NCI-H2171 treated with DMSO at 0.1 percent for 48 hours (cell line): ENCODE measurements around the gene CACNB2.

Experiments used
- DNase-seq: peaks from one replicate; lab custom pipeline; 2025; lab: John Stamatoyannopoulos, UW

CACNB2 gene

DNA sequence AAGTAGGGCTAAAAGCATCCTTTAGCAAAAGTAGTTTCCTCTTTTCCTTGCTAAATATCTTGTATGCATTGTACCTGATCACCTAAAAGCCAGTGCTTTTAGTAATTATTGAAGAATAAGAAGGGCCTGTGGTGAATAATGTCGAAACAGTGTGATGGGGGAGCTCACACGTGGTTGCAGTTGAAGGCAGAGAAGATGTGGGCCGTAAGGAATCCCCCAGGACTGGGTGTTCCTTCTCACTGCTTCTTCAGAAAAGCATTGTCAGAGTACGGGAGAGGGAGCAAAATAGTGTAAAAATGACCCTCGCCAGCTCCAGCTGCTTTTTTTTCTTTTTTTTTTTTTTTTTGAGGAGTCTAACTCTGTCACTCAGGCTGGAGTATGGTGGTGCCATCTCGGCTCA lies 310.1 kb downstream of the CACNB2 start:
- no peak for DNase-seq

DNA sequence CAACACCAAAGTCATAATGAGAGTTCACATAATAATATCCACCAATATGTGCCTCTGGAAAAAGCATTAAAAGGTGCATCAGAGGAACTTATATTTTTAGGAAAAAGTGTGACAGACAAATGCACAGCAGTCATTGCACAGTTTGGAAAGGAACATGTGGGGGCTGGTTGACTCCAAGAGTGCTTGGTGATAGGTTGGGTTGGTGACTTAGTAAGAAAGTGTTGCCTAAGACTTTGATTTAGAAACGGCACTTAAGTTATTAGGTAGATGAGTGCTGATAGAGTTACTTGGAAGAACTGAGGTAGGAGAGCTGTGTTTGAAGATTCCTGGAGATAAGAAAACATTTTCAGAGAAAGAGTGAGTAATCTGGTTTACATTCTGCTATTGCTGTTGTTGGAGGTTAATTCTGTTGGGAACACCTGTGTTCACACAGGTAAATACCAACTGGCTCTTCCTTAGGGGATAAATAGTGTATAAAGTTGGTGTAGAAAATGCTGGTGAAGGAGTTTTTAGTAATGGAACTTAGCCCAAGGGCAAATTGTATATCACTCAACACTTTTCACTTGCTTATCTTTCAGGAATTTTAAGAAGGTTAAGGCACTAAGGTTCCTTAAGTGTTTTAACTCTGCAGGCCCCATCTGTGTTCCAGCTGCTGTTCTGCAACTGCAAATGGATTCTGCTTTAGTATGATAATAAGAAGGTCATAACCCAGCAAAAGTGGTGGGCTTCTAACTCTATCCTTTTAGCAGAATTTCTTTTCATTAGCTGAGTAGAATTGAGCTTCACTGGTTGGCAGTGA lies 315.1 kb downstream of the CACNB2 start:
- DNase-seq = no peak

DNA sequence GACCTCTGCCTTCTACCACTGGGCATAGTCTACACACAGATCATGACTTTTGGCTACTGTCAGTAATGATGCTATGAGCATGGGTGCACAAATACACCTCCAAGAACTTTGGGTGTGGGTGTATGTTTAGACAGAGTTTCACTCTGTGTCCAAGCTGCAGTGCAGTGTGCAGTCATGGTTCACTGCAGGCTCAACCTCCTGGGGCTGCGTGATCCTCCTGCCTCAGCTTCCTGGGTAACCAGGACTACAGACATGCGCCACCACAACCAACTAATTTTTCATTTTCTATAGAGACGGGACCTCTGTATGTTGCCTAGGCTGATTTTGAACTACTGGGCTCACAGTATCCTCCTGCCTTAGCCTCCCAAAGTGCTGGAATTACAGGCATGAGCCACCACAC lies 316.8 kb downstream of the CACNB2 start:
- no peak for DNase-seq

DNA sequence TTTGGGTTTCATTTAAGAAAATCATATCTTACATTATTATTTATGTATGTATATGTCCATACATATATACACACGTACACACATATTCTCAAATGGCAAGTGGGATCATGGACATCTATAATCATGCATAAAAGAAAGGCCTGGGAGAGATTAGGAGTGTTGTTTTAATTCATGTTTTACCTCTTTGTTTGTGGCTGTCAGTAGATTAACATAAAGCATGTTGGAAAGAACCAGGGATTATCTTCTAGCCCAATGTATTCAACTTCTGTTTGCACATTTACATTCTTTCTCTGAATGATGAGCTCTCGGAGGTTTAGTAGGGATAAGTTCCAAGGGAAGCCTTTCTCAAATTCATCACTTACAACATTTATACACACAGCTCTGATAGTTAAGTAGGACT lies 319.8 kb downstream of the CACNB2 start:
- no peak for DNase-seq

DNA sequence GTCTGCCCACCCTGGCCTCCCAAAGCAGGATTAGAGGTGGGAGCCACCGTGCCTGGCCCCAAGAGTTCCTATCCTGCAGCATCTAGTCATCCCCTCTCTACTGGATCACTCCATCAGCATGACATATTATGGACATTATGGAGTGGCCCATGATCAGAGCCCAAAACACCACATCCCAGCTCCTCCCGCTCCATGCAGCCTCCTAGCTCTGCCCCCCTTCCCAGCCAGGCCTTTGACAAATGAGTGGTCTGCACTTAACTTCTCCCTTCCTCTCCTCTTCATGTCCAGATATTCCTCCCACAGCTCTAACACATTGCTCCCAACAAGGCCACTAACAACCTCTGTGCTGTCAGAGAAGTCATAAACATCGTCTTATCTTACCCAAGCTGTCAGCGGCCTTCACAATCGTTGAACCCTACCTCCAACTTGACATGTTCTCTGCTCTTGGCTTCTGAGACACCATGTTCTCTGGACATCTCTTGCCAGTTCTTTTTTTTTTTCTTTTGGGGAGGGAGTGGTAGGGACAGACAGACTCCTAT lies 323.5 kb downstream of the CACNB2 start:
- DNase-seq = no peak

DNA sequence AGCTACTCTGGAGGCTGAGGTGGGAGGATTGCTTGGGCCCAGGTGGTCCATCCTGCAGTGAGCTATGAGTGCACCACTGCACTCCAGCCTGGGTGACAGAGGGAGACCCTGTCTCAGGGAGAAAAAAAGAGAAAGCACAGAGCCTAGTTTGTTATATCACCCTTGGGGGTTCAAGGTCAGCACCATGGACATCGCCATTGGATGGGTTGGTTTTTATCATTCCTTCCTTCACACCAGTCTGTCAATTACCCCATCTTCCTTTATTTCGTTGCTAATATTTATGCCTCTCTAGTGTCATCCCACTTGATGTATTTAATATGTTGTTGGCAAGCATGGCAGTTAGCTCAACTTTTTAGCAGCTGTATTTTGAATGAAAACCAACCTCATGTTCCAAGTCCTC lies 328.9 kb downstream of the CACNB2 start:
- DNase-seq = no peak

DNA sequence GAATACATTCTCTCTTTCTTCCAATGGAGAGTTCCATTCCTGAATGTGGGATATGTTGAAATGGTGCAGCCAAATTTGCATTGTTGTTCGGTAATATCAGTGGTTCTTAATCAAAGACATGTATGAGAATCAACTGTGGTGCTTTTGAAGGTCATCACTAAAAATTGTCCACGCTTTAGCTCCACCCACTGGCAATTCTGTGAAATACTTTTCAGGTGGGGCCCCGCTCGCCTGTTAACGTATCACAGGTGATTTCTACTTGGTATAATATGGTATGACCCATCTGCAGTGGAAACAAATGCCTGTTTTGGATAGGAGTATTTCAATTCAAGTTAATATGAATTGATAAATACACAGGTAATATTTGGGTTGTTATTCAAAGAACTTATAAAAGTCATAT lies 332.8 kb downstream of the CACNB2 start:
- no peak for DNase-seq

DNA sequence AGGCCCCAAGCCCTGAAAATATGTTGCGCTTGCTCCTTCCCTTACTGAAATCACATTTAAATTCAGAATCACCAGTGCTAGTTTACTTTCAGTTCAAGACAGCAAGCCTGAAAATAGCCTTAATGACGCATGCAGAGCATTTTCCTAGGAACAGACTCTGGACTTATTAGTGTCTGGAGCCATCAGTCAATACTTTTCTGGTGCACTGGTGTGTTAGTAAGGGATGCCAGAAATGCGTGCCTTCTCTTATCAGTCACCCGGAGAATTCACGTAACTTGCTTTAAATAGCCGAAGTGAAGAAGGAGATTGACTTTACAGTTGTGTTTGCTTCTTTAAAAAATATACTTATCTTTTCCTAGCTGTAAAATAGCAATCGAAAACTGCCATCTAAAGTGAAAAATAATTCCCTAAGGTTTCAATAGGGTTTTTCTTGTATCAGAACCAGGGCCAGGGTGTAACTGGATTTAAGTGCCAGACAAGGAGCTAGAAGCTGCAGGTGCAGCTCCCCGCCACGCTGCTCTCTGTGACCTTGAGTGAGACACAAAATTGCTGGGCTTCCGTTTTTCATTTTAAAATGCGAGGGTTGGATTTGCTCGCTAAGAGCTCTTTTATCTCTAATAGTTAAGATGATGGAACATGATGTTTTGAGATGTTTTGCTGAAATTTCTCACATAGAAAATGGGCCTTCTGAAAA lies 333.3 kb downstream of the CACNB2 start:
- no peak for DNase-seq

DNA sequence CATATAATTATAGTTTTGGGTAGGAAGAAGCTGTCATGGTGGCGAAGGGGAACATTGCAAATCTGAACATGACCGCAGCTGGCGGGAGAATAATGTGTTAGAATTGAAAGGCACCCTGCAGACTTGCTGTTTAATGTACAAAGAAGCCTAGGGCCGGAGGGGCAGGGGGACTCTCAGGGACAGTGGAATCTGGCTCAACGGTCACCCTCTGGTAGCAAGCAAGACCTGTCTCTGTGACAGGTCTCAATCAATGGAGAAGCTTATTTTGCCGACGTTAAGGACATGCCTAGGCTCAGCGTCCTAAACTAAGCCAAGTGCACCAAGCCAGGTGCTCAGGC lies 333.9 kb downstream of the CACNB2 start:
- no peak for DNase-seq

DNA sequence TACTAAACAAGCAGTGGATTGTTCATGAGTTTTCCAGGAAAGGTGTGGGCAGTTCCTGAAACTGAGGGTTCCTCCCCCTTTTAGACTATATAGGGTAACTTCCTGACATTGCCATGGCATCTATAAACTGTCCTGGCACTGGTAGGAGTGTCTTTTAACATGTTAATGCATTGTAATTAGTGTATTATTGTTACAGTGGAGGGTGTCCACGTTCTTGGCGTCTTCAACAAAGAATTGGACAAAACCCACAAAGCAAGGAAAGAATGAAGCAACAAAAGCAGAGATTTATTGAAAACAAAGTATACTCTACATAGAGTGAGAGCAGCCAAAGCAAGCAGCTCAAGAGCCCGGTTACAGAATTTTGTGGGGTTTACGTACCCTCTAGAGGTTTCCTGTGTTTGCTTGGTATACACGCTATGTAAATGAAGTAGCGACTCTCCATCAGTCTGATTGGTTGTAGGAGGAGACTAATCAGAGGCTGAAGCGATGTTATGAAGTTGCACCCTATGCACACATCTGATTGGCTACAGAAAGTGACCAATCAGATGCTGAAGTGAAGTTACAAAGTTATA lies 335.9 kb downstream of the CACNB2 start:
- no peak for DNase-seq

DNA sequence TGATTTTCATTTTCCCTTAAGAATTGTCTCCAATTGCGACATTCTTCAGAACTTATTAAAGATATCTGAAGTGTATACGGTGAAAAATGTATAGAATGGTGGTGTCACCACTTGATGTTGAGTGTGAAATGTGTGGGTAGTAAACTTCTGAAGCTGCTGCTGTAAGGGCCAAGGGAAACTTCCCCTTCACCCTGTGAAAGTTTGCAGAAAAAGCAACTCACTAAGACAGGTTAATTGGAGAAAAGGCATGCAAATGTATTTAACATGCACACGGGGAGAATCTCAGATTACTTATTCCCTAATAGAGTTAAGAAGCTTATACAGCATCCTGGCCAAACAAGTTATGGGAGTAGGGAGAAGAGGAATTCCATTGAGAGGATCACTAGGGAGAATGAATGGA lies 338.1 kb downstream of the CACNB2 start:
- no peak for DNase-seq

DNA sequence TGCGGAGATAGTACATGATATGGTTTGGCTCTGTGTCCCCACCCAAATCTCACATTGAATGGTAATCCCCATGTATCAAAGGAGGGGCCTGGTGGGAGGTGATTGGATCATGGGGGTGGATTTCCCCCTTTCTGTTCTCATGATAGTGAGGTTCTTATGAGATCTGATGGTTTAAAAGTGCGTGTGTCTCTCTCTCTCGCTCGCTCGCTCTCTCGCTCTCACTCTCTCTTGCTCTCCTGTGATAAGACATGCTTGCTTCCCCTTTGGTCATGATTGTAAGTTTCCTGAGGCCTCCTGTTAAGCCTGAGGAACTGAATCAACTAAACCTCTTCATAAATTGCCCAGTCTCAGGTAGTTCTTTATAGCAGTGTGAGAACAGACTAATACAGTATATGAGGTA lies 339.3 kb downstream of the CACNB2 start:
- no peak for DNase-seq

DNA sequence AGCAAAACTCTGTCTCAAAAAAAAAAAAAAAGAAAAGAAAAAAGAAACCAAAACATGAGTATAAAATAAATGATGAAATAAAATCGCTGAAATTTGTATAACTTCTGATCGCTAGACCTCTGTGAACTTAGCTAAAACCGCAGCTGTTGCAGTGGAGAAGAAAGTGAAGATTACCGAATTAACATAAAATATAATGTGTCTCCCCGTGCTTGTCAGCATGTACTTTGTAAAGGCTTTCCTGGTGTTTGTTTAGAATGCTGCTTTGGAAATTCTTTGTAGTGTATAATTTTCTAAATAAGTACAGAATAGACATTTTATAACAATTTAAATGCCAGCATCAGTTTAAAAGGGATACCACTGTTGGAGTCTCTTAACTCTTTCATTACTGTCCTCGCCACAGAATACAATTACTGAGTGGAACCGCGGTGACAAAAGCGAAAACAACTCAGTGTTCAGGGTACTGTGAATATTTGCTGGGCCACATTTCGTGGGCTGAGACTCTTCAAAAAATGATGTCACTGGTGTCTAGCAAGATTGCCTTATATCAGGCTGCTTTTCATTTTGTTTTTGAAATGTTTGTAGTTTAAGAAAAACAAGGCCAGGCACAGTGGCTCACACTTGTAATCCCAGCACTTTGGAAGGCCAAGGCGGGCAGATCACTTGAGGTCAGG lies 343.4 kb downstream of the CACNB2 start:
- DNase-seq = no peak

DNA sequence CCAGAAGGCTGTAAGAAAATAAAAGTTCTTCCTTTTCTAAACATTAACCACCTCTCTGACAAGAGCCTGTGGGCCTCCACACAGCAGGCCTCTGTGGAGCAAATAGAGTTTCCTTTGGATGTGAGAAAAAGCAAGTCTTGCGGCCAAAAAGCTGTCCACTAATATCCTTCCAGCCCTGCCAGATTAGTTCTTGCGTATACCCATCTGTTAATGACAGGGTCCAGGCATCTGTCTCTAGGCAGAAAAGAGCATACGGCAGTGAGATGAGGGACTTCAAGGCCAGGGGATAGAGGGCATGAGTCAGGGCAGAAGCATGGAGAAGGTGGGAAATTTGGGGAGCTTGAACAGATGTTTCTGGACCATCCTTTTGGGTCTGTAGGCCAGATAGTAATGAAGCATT lies 346.2 kb downstream of the CACNB2 start:
- no peak for DNase-seq

DNA sequence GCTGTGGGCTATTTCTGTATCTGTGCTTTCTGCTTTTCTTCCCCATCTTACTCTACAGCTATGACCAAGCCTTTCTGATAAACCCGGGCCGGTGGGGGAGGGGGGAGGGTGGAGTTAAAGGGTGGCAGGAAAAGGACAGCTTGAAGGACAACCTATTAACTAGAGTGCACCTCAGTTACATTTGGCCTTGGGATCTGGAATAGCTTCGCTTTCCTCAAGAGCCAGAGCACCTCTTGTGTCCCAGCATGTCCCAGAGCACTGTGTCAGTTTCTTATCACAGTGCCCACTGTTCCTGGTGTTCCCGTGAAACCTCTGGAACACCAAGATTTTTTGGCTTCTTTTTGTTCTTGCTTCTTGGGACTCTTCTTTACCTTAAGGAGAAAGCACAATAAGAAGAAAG lies 350.5 kb downstream of the CACNB2 start:
- DNase-seq = no peak

DNA sequence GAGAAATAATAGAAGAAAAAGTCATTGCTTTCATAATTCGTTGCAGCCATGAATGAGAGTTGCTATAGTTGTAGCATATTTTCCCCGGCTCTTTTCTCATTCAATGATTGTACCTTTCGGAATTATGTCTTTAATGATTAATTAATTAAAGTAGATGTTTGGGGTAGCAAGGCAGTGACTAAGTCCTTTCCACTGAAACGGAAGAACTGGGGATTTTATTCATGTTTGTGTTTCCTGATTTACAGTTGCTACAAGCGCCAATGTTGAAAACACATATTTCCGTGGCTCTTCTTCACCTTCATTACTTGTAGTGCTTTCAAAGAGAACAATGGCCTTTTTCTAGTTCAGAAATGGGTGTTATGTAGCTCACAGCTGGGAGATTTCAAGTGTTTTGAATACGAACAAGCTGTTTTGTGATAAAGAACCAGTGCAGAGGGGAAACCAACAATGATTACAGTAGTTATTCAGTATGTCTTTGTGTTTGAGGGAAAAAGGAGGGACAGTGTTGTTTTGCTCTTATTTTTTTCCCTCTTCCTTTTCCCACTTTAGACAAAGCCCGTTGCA lies 357.7 kb downstream of the CACNB2 start:
- no peak for DNase-seq

DNA sequence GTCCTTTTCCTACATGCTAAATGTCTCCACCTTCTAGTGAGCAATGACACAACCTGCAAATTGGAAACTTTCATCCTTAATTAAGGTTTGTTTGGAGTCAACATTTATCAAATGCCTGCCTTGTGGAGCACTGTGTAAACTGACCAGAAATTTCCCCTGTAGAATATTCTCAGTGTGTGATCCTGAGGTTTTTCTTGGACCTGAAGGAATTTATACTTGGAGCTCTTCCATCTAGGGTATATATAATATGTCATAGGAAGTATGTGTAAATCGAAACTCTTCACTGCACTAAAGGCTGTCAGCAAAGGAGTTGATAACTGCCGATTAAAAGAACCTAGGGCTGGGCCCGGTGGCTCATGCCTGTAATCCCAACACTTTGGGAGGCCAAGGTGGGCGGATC lies 358.8 kb downstream of the CACNB2 start:
- no peak for DNase-seq

DNA sequence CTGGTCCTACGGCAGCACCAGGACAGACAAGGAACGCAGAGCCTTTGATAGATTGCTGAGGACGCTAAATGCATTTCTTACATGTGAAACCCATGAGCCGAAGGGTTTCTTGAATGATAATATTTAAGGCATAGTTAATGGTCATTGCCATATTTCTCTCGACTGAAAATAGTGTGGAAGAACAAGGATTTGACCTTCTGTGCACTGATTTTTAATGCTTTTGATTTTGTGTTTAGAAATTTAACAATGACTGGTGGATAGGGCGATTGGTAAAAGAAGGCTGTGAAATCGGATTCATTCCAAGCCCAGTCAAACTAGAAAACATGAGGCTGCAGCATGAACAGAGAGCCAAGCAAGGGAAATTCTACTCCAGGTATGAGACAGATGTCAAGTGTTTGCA lies 360.4 kb downstream of the CACNB2 start:
- DNase-seq = peak; percentile 57

DNA sequence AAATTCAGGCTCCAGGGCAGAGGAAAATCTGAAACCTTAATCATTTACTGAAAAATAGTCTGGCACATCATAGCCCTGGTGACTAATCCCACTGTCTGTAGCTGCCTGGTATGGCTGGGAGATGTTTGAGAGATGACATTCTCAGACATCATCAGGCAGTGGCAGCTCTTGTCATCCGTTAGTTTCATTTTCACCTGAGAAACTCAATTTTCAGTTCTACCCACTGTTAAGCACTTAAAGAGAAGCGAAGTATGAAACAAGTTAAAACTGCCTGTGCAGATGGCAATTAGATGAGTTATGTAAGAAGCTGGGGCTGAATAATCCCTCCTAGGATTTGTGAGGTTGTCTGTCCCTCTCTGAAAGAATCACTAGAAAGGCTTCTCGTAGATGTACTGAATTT lies 361.0 kb downstream of the CACNB2 start:
- peak; percentile 40 for DNase-seq

DNA sequence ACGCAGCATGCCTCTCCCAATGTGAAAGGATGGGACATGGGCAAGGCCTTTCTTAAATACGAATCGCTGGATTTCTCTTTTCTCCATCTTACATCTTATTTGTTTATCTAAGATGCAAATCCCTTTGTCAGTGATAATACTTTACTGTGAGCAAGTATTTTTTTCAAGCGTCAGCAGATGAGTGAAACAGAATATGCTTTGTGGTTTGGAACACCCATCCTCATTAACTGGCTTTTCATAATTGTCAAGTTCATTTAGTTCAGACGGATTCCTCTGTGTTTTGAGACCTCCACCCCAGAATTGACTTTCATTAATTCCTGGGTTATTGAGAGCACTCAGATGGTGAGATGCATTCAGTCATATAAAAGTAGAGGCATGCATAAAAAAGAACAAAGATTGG lies 361.4 kb downstream of the CACNB2 start:
- DNase-seq = peak; percentile 32

DNA sequence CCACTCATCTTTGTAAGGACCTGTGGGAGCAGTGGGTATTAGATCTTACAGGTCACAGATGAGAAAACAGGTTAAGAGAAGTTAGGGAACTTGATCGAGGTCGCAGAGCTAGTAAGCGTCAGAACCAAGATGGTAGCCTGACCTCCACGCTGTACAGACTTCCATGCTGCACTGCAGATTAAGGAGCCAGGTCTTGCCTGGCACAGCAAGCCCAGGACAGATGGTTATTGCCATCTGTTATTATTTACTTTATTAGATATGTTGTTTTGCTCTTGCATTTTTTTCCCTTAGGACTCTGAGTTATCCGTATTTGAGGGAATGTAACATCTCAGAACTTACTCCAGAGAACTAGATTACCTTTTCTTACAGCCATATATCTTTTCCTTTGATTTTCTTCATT lies 363.9 kb downstream of the CACNB2 start:
- DNase-seq = peak; percentile 71

DNA sequence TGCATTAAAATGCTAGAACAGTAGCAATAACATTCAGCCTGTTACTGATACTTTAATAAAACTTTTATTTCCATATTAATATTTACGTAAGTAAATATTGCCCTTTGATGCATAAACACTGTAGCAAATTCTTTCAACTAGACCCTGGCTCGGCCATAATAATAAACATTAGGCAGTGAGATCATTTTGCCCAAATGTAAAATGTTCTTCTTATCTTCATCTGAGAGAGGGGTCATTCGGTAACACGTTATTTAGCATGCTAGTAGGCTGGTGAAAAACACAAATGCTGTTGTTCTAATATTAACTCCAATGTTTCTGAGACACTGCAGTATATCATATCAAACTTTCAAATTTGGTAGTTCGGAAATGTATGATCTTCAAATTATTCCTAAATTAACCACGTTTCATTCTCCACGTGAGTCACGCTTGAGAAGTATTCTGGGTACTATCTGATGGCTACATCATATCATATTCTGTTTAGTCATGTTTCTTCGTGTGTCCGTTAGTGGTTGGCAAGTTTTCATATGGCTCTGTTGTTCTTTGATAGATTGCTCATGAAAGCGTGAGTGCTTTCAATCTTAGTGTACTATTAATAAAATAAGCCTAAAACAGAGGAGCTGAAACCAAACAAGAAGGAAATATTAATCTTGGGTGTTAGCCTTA lies 365.4 kb downstream of the CACNB2 start:
- peak; percentile 39 for DNase-seq
